ENCODE data around the gene ZNF554. TPM values are rescaled to one million over a fixed set of nuclear protein-coding genes. Genes with fewer than 3 reads are reported as not detected.
"Not testable (repeated sequence)": the region's sequence is repeated elsewhere in the genome, so short reads cannot be mapped to it uniquely, and the experiment has no call there.

ZNF554 gene
- polyA plus RNA-seq, 2 of the 4 experiments (the other 2 are of a cell fraction) = 0.54 to 0.65 TPM

DNA sequence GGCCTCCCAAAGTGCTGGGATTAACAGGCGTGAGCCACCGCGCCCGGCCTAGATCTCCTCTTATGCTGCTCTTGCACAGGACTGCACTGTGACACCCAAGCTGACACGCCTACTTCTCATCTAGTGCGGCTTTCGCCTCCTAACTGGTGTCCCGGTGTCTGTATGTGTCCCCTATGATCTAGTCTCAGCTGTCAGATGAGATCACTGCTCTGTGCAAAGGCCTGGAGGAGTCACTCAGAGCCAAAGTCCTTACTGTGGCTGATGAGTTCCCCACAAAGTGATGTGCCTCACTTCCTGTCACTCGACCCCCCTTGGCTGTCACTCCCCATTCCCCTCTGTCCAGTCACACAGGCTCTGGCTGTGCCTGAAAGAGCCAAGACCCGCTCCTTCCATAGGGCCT lies 50.0 kb downstream of the ZNF554 start:
- no peak for ATAC-seq
- H3K4me1 ChIP-seq = no peaks in the 10 kb centered on the region
- TF ChIP-seq FOSB (CRISPR knock-in tag; IDR thresholded peaks at IDR 0.05) (no peak), JUNB (IDR thresholded peaks at IDR 0.05) (no peak), MAFK (IDR thresholded peaks at IDR 0.05; ENCODE audit: partially characterized antibody) (no peak), FOSL2 (IDR thresholded peaks at IDR 0.05) (no peak), FOSL2 (CRISPR knock-in tag; IDR thresholded peaks at IDR 0.05) (no peak), GATA3 (IDR thresholded peaks at IDR 0.05; ENCODE audit: borderline replicate concordance) (no peak), CEBPB (IDR thresholded peaks at IDR 0.05) (no peak), ZNF302 (CRISPR knock-in tag; IDR thresholded peaks at IDR 0.05) (no peak), HOXA7 (CRISPR knock-in tag; IDR thresholded peaks at IDR 0.05) (no peak), NR3C1 (IDR thresholded peaks at IDR 0.05) (no peak), RAD21 (conservative IDR thresholded peaks at IDR 0.05 in 1 of 2, IDR thresholded peaks at IDR 0.05 in 1 of 2) (no peak), BHLHE40 (IDR thresholded peaks at IDR 0.05; ENCODE audit: low read depth, low read length) (no peak)
- TF ChIP-seq, protein P1, sequence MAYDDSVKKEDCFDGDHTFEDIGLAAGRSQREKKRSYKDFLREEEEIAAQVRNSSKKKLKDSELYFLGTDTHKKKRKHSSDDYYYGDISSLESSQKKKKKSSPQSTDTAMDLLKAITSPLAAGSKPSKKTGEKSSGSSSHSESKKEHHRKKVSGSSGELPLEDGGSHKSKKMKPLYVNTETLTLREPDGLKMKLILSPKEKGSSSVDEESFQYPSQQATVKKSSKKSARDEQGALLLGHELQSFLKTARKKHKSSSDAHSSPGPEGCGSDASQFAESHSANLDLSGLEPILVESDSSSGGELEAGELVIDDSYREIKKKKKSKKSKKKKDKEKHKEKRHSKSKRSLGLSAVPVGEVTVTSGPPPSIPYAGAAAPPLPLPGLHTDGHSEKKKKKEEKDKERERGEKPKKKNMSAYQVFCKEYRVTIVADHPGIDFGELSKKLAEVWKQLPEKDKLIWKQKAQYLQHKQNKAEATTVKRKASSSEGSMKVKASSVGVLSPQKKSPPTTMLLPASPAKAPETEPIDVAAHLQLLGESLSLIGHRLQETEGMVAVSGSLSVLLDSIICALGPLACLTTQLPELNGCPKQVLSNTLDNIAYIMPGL (CRISPR knock-in tag; IDR thresholded peaks at IDR 0.05; ENCODE audit: borderline replicate concordance) = no peak
- TF ChIP-seq, protein P2, sequence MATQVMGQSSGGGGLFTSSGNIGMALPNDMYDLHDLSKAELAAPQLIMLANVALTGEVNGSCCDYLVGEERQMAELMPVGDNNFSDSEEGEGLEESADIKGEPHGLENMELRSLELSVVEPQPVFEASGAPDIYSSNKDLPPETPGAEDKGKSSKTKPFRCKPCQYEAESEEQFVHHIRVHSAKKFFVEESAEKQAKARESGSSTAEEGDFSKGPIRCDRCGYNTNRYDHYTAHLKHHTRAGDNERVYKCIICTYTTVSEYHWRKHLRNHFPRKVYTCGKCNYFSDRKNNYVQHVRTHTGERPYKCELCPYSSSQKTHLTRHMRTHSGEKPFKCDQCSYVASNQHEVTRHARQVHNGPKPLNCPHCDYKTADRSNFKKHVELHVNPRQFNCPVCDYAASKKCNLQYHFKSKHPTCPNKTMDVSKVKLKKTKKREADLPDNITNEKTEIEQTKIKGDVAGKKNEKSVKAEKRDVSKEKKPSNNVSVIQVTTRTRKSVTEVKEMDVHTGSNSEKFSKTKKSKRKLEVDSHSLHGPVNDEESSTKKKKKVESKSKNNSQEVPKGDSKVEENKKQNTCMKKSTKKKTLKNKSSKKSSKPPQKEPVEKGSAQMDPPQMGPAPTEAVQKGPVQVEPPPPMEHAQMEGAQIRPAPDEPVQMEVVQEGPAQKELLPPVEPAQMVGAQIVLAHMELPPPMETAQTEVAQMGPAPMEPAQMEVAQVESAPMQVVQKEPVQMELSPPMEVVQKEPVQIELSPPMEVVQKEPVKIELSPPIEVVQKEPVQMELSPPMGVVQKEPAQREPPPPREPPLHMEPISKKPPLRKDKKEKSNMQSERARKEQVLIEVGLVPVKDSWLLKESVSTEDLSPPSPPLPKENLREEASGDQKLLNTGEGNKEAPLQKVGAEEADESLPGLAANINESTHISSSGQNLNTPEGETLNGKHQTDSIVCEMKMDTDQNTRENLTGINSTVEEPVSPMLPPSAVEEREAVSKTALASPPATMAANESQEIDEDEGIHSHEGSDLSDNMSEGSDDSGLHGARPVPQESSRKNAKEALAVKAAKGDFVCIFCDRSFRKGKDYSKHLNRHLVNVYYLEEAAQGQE (IDR thresholded peaks at IDR 0.05) = no peak
- TF ChIP-seq, protein P3, sequence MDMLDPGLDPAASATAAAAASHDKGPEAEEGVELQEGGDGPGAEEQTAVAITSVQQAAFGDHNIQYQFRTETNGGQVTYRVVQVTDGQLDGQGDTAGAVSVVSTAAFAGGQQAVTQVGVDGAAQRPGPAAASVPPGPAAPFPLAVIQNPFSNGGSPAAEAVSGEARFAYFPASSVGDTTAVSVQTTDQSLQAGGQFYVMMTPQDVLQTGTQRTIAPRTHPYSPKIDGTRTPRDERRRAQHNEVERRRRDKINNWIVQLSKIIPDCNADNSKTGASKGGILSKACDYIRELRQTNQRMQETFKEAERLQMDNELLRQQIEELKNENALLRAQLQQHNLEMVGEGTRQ (IDR thresholded peaks at IDR 0.05) = no peak
- TF ChIP-seq, protein P4, sequence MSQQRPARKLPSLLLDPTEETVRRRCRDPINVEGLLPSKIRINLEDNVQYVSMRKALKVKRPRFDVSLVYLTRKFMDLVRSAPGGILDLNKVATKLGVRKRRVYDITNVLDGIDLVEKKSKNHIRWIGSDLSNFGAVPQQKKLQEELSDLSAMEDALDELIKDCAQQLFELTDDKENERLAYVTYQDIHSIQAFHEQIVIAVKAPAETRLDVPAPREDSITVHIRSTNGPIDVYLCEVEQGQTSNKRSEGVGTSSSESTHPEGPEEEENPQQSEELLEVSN (IDR thresholded peaks at IDR 0.05; ENCODE audit: borderline replicate concordance, low read depth) = no peak
- peaks cover 16% of the 10 kb centered on the region; the same call in 2 of the 3 replicates for H3K9me3 ChIP-seq
- no peak for DNase-seq (ENCODE audit: low read depth in 1 of 2, low spot score in 1 of 2)
- H3K4me3 ChIP-seq = no peak overlapping the region
- no peak overlapping the region for H3K27ac ChIP-seq
- H3K4me2 ChIP-seq = no peak overlapping the region
- ChIA-PET POLR2A (no interaction called here), CTCF (interaction anchor here (0.6 to 1.3 kb wide), 2 partner anchors 15 to 403 kb away, joined by 3 to 5 read pairs; no protein-coding TSS in a partner anchor)
- FAIRE-seq = no peak
- 60% methylated on average over 10 of the region's 10 CpGs for WGBS (ENCODE audit: missing lambda C conversion rate)

DNA sequence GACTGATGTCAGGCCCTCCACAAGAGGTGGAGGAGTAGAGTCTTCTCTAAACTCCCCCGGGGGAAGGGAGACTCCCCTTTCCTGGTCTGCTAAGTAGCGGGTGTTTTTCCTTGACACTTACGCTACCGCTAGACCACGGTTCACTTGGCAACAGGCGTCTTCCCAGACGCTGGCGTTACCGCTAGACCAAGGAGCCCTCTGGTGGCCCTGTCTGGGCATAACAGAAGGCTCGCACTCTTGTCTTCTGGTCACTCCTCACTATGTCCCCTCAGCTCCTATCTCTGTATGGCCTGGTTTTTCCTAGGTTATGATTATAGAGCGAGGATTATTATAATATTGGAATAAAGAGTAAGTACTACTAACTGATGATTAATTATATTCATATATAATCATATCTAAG lies 52.5 kb downstream of the ZNF554 start:
- H3K4me2 ChIP-seq, FAIRE-seq, H3K4me1 ChIP-seq, POLR2A ChIA-PET, H3K27ac ChIP-seq, ATAC-seq, H3K4me3 ChIP-seq: not testable (repeated sequence)
- peak in 1 of 2 experiments; percentile 37 for DNase-seq (ENCODE audit: low read depth in 1 of 2, low spot score in 1 of 2)
- 24% methylated on average over 11 of the region's 11 CpGs for WGBS (ENCODE audit: missing lambda C conversion rate)
- peaks cover 21% of the 10 kb centered on the region for H3K9me3 ChIP-seq
- peak in 1 of 2 experiments; percentile 11; a peak in 1 of 5 replicates for TF ChIP-seq RAD21 (conservative IDR thresholded peaks at IDR 0.05 in 1 of 2, IDR thresholded peaks at IDR 0.05 in 1 of 2)
- CTCF ChIA-PET = interaction anchor here (1.1 kb wide), 1 partner anchor 224 kb away, joined by 3 read pairs; no protein-coding TSS in a partner anchor
